Activated CD4-positive, alpha-beta T cell treated with anti-CD3 and anti-CD28 coated beads, Interleukin-2, amount 10 ng/mL, durations not matched to agents 7 days and 5 days (primary cell): ENCODE data around the gene CACNA1D. TPM values are rescaled to one million over a fixed set of nuclear protein-coding genes. Genes with fewer than 3 reads are reported as not detected.

Experiments used
- CTCF ChIA-PET: fragments of 350-600 bp; sonication (Branson Sonifier 250); formaldehyde crosslinking; loops from one replicate; lab custom pipeline; 2021; ENCODE audit warnings: antibody characterized with exemption; lab: Charles Lee
- POLR2A ChIA-PET: fragments of 350-600 bp; sonication (Branson Sonifier 250); formaldehyde crosslinking; loops from one replicate; lab custom pipeline; 2021; ENCODE audit warnings: antibody characterized with exemption; lab: Charles Lee
- DNase-seq: peaks from one replicate; pipeline ENCODE4 v3.0.0-alpha.2; 2020
- H3K27ac Mint-ChIP-seq: one replicate; pipeline ENCODE4 v1.8.0; 2021; ENCODE audit warnings: mild to moderate bottlenecking, moderate library complexity, mixed read lengths
- H3K27me3 Mint-ChIP-seq: one replicate; pipeline ENCODE4 v1.8.0; 2021; ENCODE audit warnings: mixed read lengths
- H3K36me3 Mint-ChIP-seq: one replicate; pipeline ENCODE4 v1.8.0; 2021; ENCODE audit warnings: low read depth, mixed read lengths
- H3K4me1 Mint-ChIP-seq: one replicate; pipeline ENCODE4 v1.8.0; 2021; ENCODE audit warnings: mixed read lengths
- H3K4me3 Mint-ChIP-seq: one replicate; pipeline ENCODE4 v1.8.0; 2021; ENCODE audit warnings: mild to moderate bottlenecking, moderate library complexity, mixed read lengths
- H3K9me3 Mint-ChIP-seq: one replicate; pipeline ENCODE4 v1.8.0; 2021; ENCODE audit warnings: mixed read lengths
- total RNA-seq, 2 experiments: library from RNA; stranded (reverse); gene quantifications; one replicate each; pipeline ENCODE4 v1.2.3, GENCODE V29; 2021

CACNA1D gene
- total RNA-seq, 2 experiments from 2014 or later: 0.15 to 0.33 TPM

GRCh38 chr3:53811143-53811927 is 316.9 kb downstream of the CACNA1D start:
- DNase-seq: no peak
- ChIA-PET CTCF (no interaction called here), POLR2A (no interaction called here)
- Mint-ChIP-seq H3K4me3 (no peak overlapping the region), H3K27me3 (no peaks in the 10 kb centered on the region), H3K9me3 (no peaks in the 10 kb centered on the region), H3K4me1 (no peaks in the 10 kb centered on the region), H3K27ac (no peak overlapping the region), H3K36me3 (no peaks in the 10 kb centered on the region)

GRCh38 chr3:53812434-53812833 is 318.0 kb downstream of the CACNA1D start:
- no peak for DNase-seq
- CTCF ChIA-PET: no interaction called here
- Mint-ChIP-seq H3K9me3 (no peaks in the 10 kb centered on the region), H3K4me3 (no peak overlapping the region), H3K27me3 (no peaks in the 10 kb centered on the region), H3K27ac (no peak overlapping the region), H3K36me3 (no peaks in the 10 kb centered on the region), H3K4me1 (no peaks in the 10 kb centered on the region)
- POLR2A ChIA-PET: no interaction called here

GRCh38 chr3:53813229-53813628 is 318.8 kb downstream of the CACNA1D start:
- peaks cover 1% of the 10 kb centered on the region for H3K27me3 Mint-ChIP-seq
- ChIA-PET POLR2A (no interaction called here), CTCF (no interaction called here)
- no peaks in the 10 kb centered on the region for H3K9me3 Mint-ChIP-seq
- no peaks in the 10 kb centered on the region for H3K36me3 Mint-ChIP-seq
- H3K4me3 Mint-ChIP-seq: no peak overlapping the region
- no peak for DNase-seq
- H3K27ac Mint-ChIP-seq: no peak overlapping the region
- peaks cover 3% of the 10 kb centered on the region for H3K4me1 Mint-ChIP-seq

- no peaks in the 10 kb centered on the region for H3K9me3 Mint-ChIP-seq
- H3K27ac Mint-ChIP-seq: no peak overlapping the region
- DNase-seq: no peak
- ChIA-PET CTCF (no interaction called here), POLR2A (no interaction called here)
- no peak overlapping the region for H3K4me3 Mint-ChIP-seq
- peaks cover 1% of the 10 kb centered on the region for H3K27me3 Mint-ChIP-seq
- H3K4me1 Mint-ChIP-seq: peaks cover 3% of the 10 kb centered on the region
- H3K36me3 Mint-ChIP-seq: no peaks in the 10 kb centered on the region
Measured at GRCh38 chr3:53813876-53814275, 319.5 kb downstream of the CACNA1D start.

- H3K36me3 Mint-ChIP-seq: no peaks in the 10 kb centered on the region
- peaks cover 1% of the 10 kb centered on the region for H3K27me3 Mint-ChIP-seq
- H3K4me3 Mint-ChIP-seq: no peak overlapping the region
- H3K4me1 Mint-ChIP-seq: peaks cover 3% of the 10 kb centered on the region
- ChIA-PET POLR2A (no interaction called here), CTCF (no interaction called here)
- no peaks in the 10 kb centered on the region for H3K9me3 Mint-ChIP-seq
- no peak overlapping the region for H3K27ac Mint-ChIP-seq
- DNase-seq: no peak
Measured at GRCh38 chr3:53815067-53815466, 320.7 kb downstream of the CACNA1D start.

- Mint-ChIP-seq H3K27me3 (peaks cover 1% of the 10 kb centered on the region), H3K9me3 (no peaks in the 10 kb centered on the region), H3K4me3 (no peak overlapping the region), H3K4me1 (peaks cover 3% of the 10 kb centered on the region), H3K36me3 (no peaks in the 10 kb centered on the region), H3K27ac (no peak overlapping the region)
- POLR2A ChIA-PET: no interaction called here
- CTCF ChIA-PET: no interaction called here
- no peak for DNase-seq
Measured at GRCh38 chr3:53815651-53816050, 321.2 kb downstream of the CACNA1D start.

- H3K4me3 Mint-ChIP-seq: no peak overlapping the region
- POLR2A ChIA-PET: no interaction called here
- no peak for DNase-seq
- H3K27ac Mint-ChIP-seq: no peak overlapping the region
- peaks cover 1% of the 10 kb centered on the region for H3K27me3 Mint-ChIP-seq
- H3K4me1 Mint-ChIP-seq: peaks cover 3% of the 10 kb centered on the region
- H3K9me3 Mint-ChIP-seq: no peaks in the 10 kb centered on the region
- no peaks in the 10 kb centered on the region for H3K36me3 Mint-ChIP-seq
- CTCF ChIA-PET: no interaction called here
Measured at GRCh38 chr3:53816425-53816824, 322.0 kb downstream of the CACNA1D start.

GRCh38 chr3:53817211-53817610 is 322.8 kb downstream of the CACNA1D start:
- H3K27ac Mint-ChIP-seq: no peak overlapping the region
- no peak for DNase-seq
- peaks cover 1% of the 10 kb centered on the region for H3K27me3 Mint-ChIP-seq
- H3K36me3 Mint-ChIP-seq: no peaks in the 10 kb centered on the region
- CTCF ChIA-PET: interaction anchor here (1.6 kb wide), 1 partner anchor 24 kb away, joined by 4 read pairs; no protein-coding TSS in a partner anchor
- H3K4me1 Mint-ChIP-seq: peaks cover 3% of the 10 kb centered on the region
- H3K9me3 Mint-ChIP-seq: no peaks in the 10 kb centered on the region
- POLR2A ChIA-PET: no interaction called here
- no peak overlapping the region for H3K4me3 Mint-ChIP-seq

- Mint-ChIP-seq H3K27me3 (peaks cover 1% of the 10 kb centered on the region), H3K36me3 (no peaks in the 10 kb centered on the region), H3K27ac (no peak overlapping the region), H3K4me3 (no peak overlapping the region), H3K4me1 (peaks cover 3% of the 10 kb centered on the region), H3K9me3 (no peaks in the 10 kb centered on the region)
- ChIA-PET POLR2A (no interaction called here), CTCF (interaction anchor here (1.6 kb wide), 1 partner anchor 24 kb away, joined by 4 read pairs; no protein-coding TSS in a partner anchor)
- DNase-seq: no peak
Measured at GRCh38 chr3:53817809-53818208, 323.4 kb downstream of the CACNA1D start.

GRCh38 chr3:53818221-53819162 is 324.1 kb downstream of the CACNA1D start:
- ChIA-PET POLR2A (no interaction called here), CTCF (interaction anchor here (1.6 kb wide), 1 partner anchor 25 kb away, joined by 4 read pairs; no protein-coding TSS in a partner anchor)
- DNase-seq: no peak
- Mint-ChIP-seq H3K9me3 (no peaks in the 10 kb centered on the region), H3K36me3 (no peaks in the 10 kb centered on the region), H3K27ac (no peak overlapping the region), H3K4me1 (peaks cover 3% of the 10 kb centered on the region), H3K4me3 (no peak overlapping the region), H3K27me3 (peaks cover 1% of the 10 kb centered on the region)

- DNase-seq: no peak
- Mint-ChIP-seq H3K4me1 (peaks cover 3% of the 10 kb centered on the region), H3K9me3 (no peaks in the 10 kb centered on the region), H3K4me3 (no peak overlapping the region), H3K27me3 (peaks cover 1% of the 10 kb centered on the region), H3K27ac (no peak overlapping the region), H3K36me3 (no peaks in the 10 kb centered on the region)
- POLR2A ChIA-PET: no interaction called here
- CTCF ChIA-PET: no interaction called here
Measured at GRCh38 chr3:53819163-53819868, 324.9 kb downstream of the CACNA1D start.

- Mint-ChIP-seq H3K9me3 (no peaks in the 10 kb centered on the region), H3K4me3 (no peak overlapping the region), H3K27me3 (peaks cover 7% of the 10 kb centered on the region), H3K27ac (no peak overlapping the region), H3K4me1 (peaks cover 3% of the 10 kb centered on the region), H3K36me3 (no peaks in the 10 kb centered on the region)
- CTCF ChIA-PET: interaction anchor here (1.0 kb wide), 1 partner anchor 16 kb away, joined by 4 read pairs; no protein-coding TSS in a partner anchor
- POLR2A ChIA-PET: no interaction called here
- DNase-seq: no peak
Measured at GRCh38 chr3:53820084-53820483, 325.7 kb downstream of the CACNA1D start.
